ENCODE data around the gene PLEKHM3.

Gene PLEKHM3, protein sequence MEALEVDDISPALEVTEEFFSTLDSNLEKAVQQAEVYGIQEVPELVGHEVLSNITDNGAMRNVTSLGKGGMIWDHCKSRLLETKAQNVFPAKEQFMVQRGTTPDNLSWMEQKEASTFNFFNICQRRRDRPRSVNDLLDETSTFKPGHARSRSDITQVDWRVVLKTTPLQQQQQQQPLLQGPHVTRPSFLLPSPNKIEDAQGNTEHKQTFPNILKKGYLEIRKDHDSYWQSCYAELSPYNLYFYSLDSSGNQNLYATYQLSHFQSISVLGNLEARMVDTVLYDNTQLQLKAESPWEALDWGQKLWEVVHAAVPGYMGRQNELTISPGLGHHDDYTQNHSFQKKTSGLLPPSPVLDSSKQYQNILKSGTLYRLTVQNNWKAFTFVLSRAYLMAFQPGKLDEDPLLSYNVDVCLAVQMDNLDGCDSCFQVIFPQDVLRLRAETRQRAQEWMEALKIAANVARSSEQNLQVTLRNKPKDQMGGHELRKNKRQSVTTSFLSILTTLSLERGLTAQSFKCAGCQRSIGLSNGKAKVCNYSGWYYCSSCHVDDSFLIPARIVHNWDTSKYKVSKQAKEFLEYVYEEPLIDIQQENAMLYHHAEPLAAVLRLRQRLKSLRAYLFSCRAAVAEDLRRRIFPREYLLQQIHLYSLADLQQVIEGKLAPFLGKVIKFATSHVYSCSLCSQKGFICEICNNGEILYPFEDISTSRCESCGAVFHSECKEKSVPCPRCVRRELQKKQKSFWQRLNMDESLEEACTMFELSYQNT

DNA sequence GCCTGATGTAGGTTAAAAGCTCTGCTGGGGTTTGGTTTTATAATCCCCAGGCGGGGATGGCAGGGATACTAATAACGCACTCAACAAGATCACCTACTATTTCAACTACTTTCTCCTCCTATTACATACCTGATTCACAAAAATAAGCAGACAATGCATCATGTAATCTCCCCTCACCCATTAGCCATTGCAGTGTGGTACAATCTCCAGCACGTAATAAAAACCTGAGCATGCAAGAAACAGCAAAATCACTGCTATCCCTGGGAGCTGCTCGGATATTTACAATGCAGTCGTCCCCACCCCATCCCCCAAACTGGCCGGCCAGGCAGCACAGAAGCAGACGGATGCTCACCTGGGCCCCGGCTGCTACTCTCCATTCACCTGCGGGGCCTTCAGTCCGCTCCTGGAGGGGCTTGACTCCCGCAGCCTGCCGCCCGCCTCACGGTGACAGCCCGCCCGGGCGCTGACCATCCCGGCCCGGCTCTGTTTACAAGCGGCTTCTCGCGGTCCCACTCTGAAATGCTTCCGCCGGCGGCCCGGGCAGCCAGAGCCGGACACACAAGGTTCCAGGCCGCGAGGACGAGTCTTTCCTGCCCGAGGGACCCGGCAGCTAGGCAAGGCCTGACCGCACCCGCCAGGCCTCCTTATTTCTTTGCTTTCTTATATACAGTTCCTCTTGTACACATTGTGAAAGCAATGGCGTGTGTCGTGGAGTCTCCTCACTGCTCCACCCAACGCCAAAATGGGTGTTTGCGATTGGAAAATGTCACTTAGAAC lies at the start of gene PLEKHM3:
TSS of gene PLEKHM3 (minus strand) at position 491 of the 777 bp plus-strand sequence. CDS start 23,888 bp downstream, outside the sequence.
- H3K27me3 ChIP-seq (ENCODE audit: control insufficient read depth in 1 of 2, insufficient read depth in 2 of 2, low read length in 2 of 2) = no peaks in the 10 kb centered on the region
- no peaks in the 10 kb centered on the region for H3K9me3 ChIP-seq (ENCODE audit: control insufficient read depth in 2 of 2, low read length in 2 of 2)
- H3K4me1 ChIP-seq (ENCODE audit: control insufficient read depth, insufficient read depth, low read length) = peaks cover 3% of the 10 kb centered on the region
- peak within 1 kb of the TSS; percentile 86 to 100 for H3K4me3 ChIP-seq (ENCODE audit: low read length in 2 of 2)
- H3K27ac ChIP-seq (ENCODE audit: low read length) = peak within 1 kb of the TSS; percentile 83
- H3K9ac ChIP-seq (ENCODE audit: low read length in 2 of 2) = peak within 1 kb of the TSS; percentile 83 to 90
- no peaks in the 10 kb centered on the region for H3K36me3 ChIP-seq (ENCODE audit: control insufficient read depth in 2 of 2, insufficient read depth in 2 of 2, low read length in 2 of 2)

DNA sequence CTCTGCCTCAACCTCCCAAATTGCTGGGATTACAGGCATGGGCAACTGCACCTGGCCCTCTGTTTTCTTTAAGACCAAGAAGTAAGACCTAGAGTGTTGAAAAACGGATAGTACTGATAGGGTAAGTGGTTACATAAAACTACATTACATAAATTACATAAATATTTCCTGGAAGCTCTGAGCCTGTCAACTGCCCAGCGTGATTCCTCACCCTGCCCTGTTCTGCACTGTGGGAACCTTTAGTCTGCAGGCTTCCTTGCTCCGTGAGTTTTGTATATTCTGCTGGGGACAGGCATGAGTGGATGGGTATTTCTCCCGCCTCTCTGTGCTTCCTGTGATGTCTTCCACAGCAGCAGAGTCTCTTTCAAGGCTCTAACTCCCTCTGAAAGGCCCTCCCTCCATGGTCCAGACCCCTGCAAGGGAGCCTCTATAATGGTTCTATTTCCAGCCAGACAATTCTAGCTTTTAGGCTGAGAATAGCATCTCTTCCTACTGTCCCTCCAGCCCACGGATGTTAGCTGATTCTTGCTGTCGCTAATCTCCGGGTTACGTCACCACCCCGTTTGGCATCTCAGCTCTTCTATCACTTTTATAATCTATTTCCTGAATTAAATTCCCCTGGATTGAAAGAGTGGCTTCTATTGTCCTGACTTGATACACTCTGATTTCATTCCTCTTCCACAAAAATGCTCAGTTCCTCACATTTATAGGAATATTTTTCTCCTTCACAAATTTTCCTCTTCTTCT lies 49.5 kb upstream of the PLEKHM3 start:
- H3K9me3 ChIP-seq (ENCODE audit: control insufficient read depth in 2 of 2, low read length in 2 of 2) = peaks cover 0 to 4% of the 10 kb centered on the region in 2 donors
- H3K4me3 ChIP-seq (ENCODE audit: low read length in 2 of 2) = no peak overlapping the region
- H3K36me3 ChIP-seq (ENCODE audit: control insufficient read depth in 2 of 2, insufficient read depth in 2 of 2, low read length in 2 of 2) = no peaks in the 10 kb centered on the region
- peaks cover 2 to 3% of the 10 kb centered on the region in 2 donors for H3K27me3 ChIP-seq (ENCODE audit: control insufficient read depth in 1 of 2, insufficient read depth in 2 of 2, low read length in 2 of 2)
- no peaks in the 10 kb centered on the region for H3K4me1 ChIP-seq (ENCODE audit: control insufficient read depth, insufficient read depth, low read length)
- no peak overlapping the region for H3K9ac ChIP-seq (ENCODE audit: low read length in 2 of 2)
- H3K27ac ChIP-seq (ENCODE audit: low read length) = no peak overlapping the region

DNA sequence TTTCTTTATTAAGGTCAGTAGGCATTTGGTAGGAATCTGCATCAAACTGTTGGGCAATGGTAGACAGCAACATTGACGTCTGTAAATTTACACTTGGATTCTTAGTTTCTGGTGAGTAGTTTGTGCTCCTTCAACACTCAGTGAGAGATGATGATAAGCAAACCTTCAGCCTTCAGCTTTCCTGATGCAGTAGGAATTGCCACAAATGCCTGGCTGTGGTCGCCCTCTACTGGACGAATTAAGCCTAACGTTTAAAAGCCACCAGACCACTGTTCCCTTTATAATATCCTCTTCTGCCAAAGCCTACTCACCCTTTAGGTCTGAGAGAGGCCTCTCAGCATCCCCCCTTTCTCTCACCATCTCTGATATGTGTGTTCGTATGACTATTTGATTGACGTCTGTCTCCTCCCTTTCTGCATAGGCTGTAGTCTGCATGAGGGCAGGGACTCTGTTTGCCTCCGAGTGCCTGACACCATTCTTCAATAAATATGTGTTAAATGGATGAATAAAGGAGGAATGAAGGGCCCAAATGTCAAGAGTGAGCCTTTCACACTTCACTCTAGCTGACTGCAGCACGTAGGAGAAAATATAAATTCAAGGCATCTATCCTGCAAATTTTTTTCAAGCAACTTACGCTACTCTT lies 47.0 kb upstream of the PLEKHM3 start:
- Histone ChIP-seq H3K4me1 (ENCODE audit: control insufficient read depth, insufficient read depth, low read length) (no peaks in the 10 kb centered on the region), H3K9ac (ENCODE audit: low read length in 2 of 2) (no peak overlapping the region), H3K4me3 (ENCODE audit: low read length in 2 of 2) (no peak overlapping the region), H3K27me3 (ENCODE audit: control insufficient read depth in 1 of 2, insufficient read depth in 2 of 2, low read length in 2 of 2) (peaks cover 2 to 3% of the 10 kb centered on the region in 2 donors), H3K9me3 (ENCODE audit: control insufficient read depth in 2 of 2, low read length in 2 of 2) (no peaks in the 10 kb centered on the region), H3K36me3 (ENCODE audit: control insufficient read depth in 2 of 2, insufficient read depth in 2 of 2, low read length in 2 of 2) (no peaks in the 10 kb centered on the region), H3K27ac (ENCODE audit: low read length) (no peak overlapping the region)

DNA sequence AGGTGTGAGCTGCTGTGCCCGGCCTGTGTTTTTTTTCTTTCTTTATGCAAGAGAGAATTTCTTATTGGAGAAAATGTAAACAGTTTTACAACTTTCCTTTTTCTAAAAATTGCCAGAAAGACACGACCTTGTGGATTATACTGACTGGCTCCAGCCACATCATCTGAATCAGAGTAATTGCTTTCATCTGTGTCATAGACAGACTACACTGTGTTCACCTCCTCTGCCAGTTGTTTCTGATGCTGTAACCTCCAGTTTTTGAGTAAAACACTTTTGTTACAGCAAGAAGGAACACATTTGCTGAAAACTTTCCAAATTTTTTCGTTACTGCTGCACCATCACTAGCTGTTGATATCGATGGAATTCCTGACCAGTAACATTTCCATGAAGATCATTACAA lies 43.9 kb upstream of the PLEKHM3 start:
- H3K36me3 ChIP-seq (ENCODE audit: control insufficient read depth in 2 of 2, insufficient read depth in 2 of 2, low read length in 2 of 2) = no peaks in the 10 kb centered on the region
- H3K27ac ChIP-seq (ENCODE audit: low read length) = no peak overlapping the region
- H3K4me3 ChIP-seq (ENCODE audit: low read length in 2 of 2) = no peak overlapping the region
- H3K9ac ChIP-seq (ENCODE audit: low read length in 2 of 2) = no peak overlapping the region
- no peaks in the 10 kb centered on the region for H3K9me3 ChIP-seq (ENCODE audit: control insufficient read depth in 2 of 2, low read length in 2 of 2)
- H3K27me3 ChIP-seq (ENCODE audit: control insufficient read depth in 1 of 2, insufficient read depth in 2 of 2, low read length in 2 of 2) = peaks cover 0 to 3% of the 10 kb centered on the region in 2 donors
- no peaks in the 10 kb centered on the region for H3K4me1 ChIP-seq (ENCODE audit: control insufficient read depth, insufficient read depth, low read length)

DNA sequence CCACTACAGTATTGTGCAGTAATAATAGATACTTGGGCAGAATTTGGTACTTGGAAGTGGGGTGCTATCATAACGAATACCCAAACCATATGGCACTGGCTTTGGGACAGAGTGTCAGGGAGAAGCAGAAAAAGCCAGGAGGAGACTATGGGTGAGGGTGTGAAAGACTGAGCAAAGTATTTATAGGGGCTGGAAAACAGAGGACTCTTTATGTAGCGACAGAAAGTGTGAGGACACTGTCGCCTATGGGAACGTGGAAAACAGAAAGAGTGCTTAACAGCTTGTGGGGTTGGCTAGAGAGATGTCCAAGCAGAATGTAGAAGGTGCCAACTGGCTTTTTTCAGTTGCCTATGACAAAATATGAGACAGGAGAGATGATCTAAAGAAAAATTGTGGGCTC lies 40.7 kb upstream of the PLEKHM3 start:
- H3K4me3 ChIP-seq (ENCODE audit: low read length in 2 of 2) = no peak overlapping the region
- no peak overlapping the region for H3K9ac ChIP-seq (ENCODE audit: low read length in 2 of 2)
- no peak overlapping the region for H3K27ac ChIP-seq (ENCODE audit: low read length)
- no peaks in the 10 kb centered on the region for H3K4me1 ChIP-seq (ENCODE audit: control insufficient read depth, insufficient read depth, low read length)
- H3K36me3 ChIP-seq (ENCODE audit: control insufficient read depth in 2 of 2, insufficient read depth in 2 of 2, low read length in 2 of 2) = no peaks in the 10 kb centered on the region
- H3K9me3 ChIP-seq (ENCODE audit: control insufficient read depth in 2 of 2, low read length in 2 of 2) = no peaks in the 10 kb centered on the region
- no peaks in the 10 kb centered on the region for H3K27me3 ChIP-seq (ENCODE audit: control insufficient read depth in 1 of 2, insufficient read depth in 2 of 2, low read length in 2 of 2)

DNA sequence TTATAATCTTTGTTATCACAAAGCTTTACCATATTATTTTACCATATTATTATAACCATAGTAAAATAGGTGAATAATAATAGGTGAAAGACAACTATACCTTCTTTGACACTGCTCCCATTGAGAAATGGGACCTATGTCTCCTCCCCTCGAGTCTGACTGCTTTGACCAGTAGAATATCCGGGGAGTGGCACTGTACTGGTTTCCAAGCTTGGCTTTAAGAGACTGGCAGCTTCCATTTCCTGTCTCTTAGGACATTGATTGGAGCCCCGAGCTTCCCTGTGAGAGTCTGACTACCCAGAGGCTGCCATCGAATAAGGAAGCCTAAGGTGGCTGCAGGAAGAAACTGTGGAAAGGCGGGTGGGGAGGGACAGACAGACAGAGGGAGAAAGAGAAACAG lies 40.1 kb upstream of the PLEKHM3 start:
- Histone ChIP-seq H3K9ac (ENCODE audit: low read length in 2 of 2) (no peak overlapping the region), H3K27me3 (ENCODE audit: control insufficient read depth in 1 of 2, insufficient read depth in 2 of 2, low read length in 2 of 2) (no peaks in the 10 kb centered on the region), H3K9me3 (ENCODE audit: control insufficient read depth in 2 of 2, low read length in 2 of 2) (no peaks in the 10 kb centered on the region), H3K27ac (ENCODE audit: low read length) (no peak overlapping the region), H3K4me3 (ENCODE audit: low read length in 2 of 2) (no peak overlapping the region), H3K4me1 (ENCODE audit: control insufficient read depth, insufficient read depth, low read length) (no peaks in the 10 kb centered on the region), H3K36me3 (ENCODE audit: control insufficient read depth in 2 of 2, insufficient read depth in 2 of 2, low read length in 2 of 2) (no peaks in the 10 kb centered on the region)

DNA sequence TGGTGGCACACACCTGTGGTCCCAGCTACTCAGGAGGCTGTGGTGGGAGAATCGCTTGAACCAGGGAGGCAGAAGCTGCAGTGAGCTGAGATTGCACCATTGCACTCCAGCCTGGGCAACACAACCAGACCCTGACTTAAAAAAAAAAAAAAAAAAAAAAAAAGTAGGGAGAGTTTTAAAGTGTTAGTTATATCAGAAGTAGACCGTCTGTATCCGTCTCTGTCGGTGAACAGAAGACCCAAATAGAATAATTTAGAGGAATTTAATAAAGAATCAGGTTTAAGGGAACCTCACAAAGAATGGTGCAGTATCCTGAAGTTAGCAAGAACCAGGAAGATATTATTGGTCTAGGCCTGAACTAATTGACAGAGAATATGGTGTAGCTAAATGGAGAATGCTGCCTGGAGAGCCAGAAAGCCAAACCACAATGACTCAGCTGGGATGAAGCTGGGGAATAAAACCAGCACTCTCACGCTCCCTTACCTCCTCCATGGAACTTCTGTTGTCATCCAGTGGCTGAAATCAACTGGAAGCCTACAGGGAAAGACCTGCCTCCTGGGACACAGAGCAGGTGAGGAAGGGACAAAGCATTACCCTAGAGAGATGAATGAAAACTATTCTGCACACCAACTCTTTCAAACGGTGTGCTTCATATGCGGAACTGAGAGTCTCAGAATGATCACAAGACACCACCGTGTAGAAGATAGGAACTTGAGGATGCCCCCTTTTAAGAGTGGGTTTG lies 39.1 kb upstream of the PLEKHM3 start:
- Histone ChIP-seq H3K9me3 (ENCODE audit: control insufficient read depth in 2 of 2, low read length in 2 of 2) (no peaks in the 10 kb centered on the region), H3K27me3 (ENCODE audit: control insufficient read depth in 1 of 2, insufficient read depth in 2 of 2, low read length in 2 of 2) (no peaks in the 10 kb centered on the region), H3K4me3 (ENCODE audit: low read length in 2 of 2) (no peak overlapping the region), H3K4me1 (ENCODE audit: control insufficient read depth, insufficient read depth, low read length) (no peaks in the 10 kb centered on the region), H3K9ac (ENCODE audit: low read length in 2 of 2) (no peak overlapping the region), H3K36me3 (ENCODE audit: control insufficient read depth in 2 of 2, insufficient read depth in 2 of 2, low read length in 2 of 2) (no peaks in the 10 kb centered on the region), H3K27ac (ENCODE audit: low read length) (no peak overlapping the region)

DNA sequence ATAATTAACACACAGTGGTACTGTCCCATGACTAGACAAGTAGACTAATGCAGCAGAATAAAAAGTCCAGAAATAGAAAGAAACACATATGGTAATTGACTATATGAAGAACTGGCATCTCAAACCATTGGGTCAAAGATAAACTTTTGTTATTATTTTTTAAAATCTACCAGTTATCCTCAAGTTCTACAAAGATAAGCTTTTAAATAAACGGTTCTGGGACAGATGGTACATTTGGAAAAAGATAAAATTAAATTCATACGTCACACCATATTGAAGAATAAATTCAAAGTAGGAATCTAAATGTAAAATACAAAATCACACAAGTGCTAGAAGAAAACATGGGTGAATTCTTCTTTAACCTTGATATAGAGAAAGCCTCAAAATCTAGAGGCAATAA lies 37.6 kb upstream of the PLEKHM3 start:
- no peaks in the 10 kb centered on the region for H3K27me3 ChIP-seq (ENCODE audit: control insufficient read depth in 1 of 2, insufficient read depth in 2 of 2, low read length in 2 of 2)
- H3K4me1 ChIP-seq (ENCODE audit: control insufficient read depth, insufficient read depth, low read length) = no peaks in the 10 kb centered on the region
- H3K36me3 ChIP-seq (ENCODE audit: control insufficient read depth in 2 of 2, insufficient read depth in 2 of 2, low read length in 2 of 2) = no peaks in the 10 kb centered on the region
- H3K9me3 ChIP-seq (ENCODE audit: control insufficient read depth in 2 of 2, low read length in 2 of 2) = no peaks in the 10 kb centered on the region
- H3K4me3 ChIP-seq (ENCODE audit: low read length in 2 of 2) = no peak overlapping the region
- H3K27ac ChIP-seq (ENCODE audit: low read length) = no peak overlapping the region
- no peak overlapping the region for H3K9ac ChIP-seq (ENCODE audit: low read length in 2 of 2)

DNA sequence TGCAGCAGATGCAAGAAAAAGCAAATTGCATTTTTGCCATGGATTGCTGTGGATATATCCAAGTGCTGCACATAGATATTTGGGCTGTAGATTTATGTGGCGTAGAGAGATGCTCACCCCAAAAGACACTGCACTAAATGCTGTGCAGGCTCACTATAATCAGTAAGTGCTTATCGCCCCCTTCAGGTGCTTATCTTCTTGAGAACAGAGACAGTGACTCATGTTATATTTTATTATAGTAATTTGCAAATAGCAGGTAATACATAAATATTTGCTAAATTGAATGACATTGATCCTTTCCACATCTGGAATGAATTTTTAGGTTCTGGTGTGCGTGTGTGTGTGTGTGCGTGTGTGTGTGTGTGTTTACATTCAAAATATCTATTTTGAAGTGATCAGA lies 36.8 kb upstream of the PLEKHM3 start:
- Histone ChIP-seq H3K27ac (ENCODE audit: low read length) (no peak overlapping the region), H3K4me1 (ENCODE audit: control insufficient read depth, insufficient read depth, low read length) (no peaks in the 10 kb centered on the region), H3K36me3 (ENCODE audit: control insufficient read depth in 2 of 2, insufficient read depth in 2 of 2, low read length in 2 of 2) (no peaks in the 10 kb centered on the region), H3K9me3 (ENCODE audit: control insufficient read depth in 2 of 2, low read length in 2 of 2) (no peaks in the 10 kb centered on the region), H3K4me3 (ENCODE audit: low read length in 2 of 2) (no peak overlapping the region), H3K27me3 (ENCODE audit: control insufficient read depth in 1 of 2, insufficient read depth in 2 of 2, low read length in 2 of 2) (no peaks in the 10 kb centered on the region), H3K9ac (ENCODE audit: low read length in 2 of 2) (no peak overlapping the region)
